IMR-90 (cell line): Measurements from ENCODE around the gene SSBP3.

Experiments
- BHLHE40 ChIP-seq: fragments of 150-350 bp; IDR thresholded peaks from 2 replicates; pipeline ENCODE4 v1.6.1; 2016; ENCODE audit warnings: mild to moderate bottlenecking, low read depth, low read length
- CEBPB ChIP-seq: IDR thresholded peaks from 2 replicates; pipeline ENCODE4 v1.6.1; 2012; ENCODE audit warnings: low read depth, low read length, improper control_type of control experiment
- MAFK ChIP-seq: IDR thresholded peaks from 2 replicates; pipeline ENCODE4 v1.6.1; 2012; ENCODE audit warnings: low read depth, low read length, improper control_type of control experiment
- MAZ ChIP-seq: IDR thresholded peaks from 2 replicates; pipeline ENCODE4 v1.6.1; 2012; ENCODE audit warnings: low read depth, mild to moderate bottlenecking, low read length, improper control_type of control experiment, moderate library complexity, borderline replicate concordance
- MXI1 ChIP-seq: IDR thresholded peaks from 2 replicates; pipeline ENCODE4 v1.6.1; 2012; ENCODE audit warnings: low read depth, mild to moderate bottlenecking, low read length, moderate library complexity, borderline replicate concordance
- NFE2L2 ChIP-seq: fragments of 150-350 bp; IDR thresholded peaks from 2 replicates; pipeline ENCODE4 v1.6.1; 2016; ENCODE audit warnings: low read depth, mild to moderate bottlenecking, low read length
- POLR2A ChIP-seq: IDR thresholded peaks from 2 replicates; pipeline ENCODE4 v1.6.1; 2012; ENCODE audit warnings: mild to moderate bottlenecking, low read depth, low read length
- RCOR1 ChIP-seq: IDR thresholded peaks from 2 replicates; pipeline ENCODE4 v1.6.1; 2012; ENCODE audit warnings: mild to moderate bottlenecking, low read length, improper control_type of control experiment; ENCODE audit not compliant: insufficient replicate concordance
- RFX5 ChIP-seq: IDR thresholded peaks from 2 replicates; pipeline ENCODE4 v1.8.0; 2012; ENCODE audit warnings: low read depth, mild to moderate bottlenecking, low read length, moderate library complexity
- SMC3 ChIP-seq: fragments of 150-350 bp; IDR thresholded peaks from 2 replicates; pipeline ENCODE4 v1.6.1; 2016; ENCODE audit warnings: low read depth, mild to moderate bottlenecking, antibody characterized with exemption, low read length, moderate library complexity
- TF ChIP-seq, protein P1 (sequence below): conservative IDR thresholded peaks from 2 replicates; pipeline ENCODE4 v1.5.1; 2012; ENCODE audit warnings: mild to moderate bottlenecking, low read depth, low read length, improper control_type of control experiment

DNA sequence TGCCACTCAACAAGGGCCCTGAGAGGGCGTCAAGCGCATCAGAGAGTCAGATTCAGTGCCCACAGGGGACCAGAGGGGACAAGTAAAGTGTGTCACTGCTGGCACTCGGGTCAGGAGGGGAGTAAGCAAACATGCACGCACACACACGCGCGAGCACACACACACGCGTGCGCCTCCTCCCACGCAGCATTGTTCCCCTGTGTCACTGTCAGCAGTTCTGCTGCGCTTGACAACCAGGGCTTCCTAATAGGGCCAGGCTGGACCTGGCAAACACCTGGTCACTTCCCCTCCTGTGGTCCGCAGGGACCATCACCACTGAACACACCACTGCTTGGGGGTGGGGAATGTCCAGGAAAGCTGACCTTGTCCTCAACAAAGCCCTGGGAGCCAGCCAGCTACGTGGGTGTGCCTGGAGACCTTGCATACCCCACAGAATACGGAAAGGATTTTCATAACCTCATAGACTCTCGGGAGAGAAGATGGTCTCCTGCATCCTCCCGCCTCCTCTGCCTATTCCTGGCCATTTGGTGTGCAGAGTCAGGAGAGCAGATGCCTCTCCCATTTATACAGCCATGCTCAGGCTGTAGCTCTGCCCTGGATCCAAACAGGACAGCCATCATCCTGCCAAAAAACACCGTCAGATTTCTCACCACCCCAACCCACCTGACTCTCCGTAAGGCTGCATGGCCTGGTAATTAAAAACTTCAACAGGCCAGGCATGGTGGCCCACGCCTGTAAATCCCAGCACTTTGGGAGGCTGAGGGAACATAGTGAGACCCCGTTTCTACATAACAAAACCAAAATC lies 73.2 kb downstream of the SSBP3 start:
- TF ChIP-seq, protein P1, sequence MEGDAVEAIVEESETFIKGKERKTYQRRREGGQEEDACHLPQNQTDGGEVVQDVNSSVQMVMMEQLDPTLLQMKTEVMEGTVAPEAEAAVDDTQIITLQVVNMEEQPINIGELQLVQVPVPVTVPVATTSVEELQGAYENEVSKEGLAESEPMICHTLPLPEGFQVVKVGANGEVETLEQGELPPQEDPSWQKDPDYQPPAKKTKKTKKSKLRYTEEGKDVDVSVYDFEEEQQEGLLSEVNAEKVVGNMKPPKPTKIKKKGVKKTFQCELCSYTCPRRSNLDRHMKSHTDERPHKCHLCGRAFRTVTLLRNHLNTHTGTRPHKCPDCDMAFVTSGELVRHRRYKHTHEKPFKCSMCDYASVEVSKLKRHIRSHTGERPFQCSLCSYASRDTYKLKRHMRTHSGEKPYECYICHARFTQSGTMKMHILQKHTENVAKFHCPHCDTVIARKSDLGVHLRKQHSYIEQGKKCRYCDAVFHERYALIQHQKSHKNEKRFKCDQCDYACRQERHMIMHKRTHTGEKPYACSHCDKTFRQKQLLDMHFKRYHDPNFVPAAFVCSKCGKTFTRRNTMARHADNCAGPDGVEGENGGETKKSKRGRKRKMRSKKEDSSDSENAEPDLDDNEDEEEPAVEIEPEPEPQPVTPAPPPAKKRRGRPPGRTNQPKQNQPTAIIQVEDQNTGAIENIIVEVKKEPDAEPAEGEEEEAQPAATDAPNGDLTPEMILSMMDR: no peak
- TF ChIP-seq CEBPB: no peak
- no peak for TF ChIP-seq POLR2A
- TF ChIP-seq BHLHE40: no peak
- TF ChIP-seq MAZ: no peak
- no peak for TF ChIP-seq SMC3
- no peak for TF ChIP-seq MXI1
- no peak for TF ChIP-seq NFE2L2
- no peak for TF ChIP-seq RFX5
- no peak for TF ChIP-seq RCOR1
- no peak for TF ChIP-seq MAFK
